ENCODE results near the gene TOP3A.

TOP3A gene

DNA sequence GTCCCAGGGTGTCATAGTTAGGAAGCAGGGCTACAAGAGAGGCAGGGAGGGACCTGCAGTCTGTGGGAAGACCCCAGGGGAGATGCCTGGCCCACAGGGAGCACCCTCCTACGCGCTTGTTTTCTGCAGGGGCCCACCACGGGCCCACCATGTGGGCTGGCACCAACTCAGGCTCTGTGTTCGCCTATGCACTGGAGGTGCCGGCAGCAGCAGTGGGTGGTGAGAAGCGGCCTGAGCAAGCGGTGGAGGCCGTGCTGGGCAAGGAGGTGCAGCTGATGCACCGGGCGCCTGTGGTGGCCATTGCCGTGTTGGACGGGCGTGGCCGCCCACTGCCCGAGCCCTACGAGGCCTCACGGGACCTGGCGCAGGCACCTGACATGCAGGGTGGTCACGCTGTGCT is 74.3 kb downstream of the TOP3A start:
- no peak overlapping the region for H3K4me3 ChIP-seq
- no peak overlapping the region for H3K27ac ChIP-seq

- H3K27ac ChIP-seq, result no peak overlapping the region
- no peak overlapping the region for H3K4me3 ChIP-seq
Measured at GRCh38 chr17:18238299-18238698, 76.5 kb downstream of the TOP3A start.

DNA sequence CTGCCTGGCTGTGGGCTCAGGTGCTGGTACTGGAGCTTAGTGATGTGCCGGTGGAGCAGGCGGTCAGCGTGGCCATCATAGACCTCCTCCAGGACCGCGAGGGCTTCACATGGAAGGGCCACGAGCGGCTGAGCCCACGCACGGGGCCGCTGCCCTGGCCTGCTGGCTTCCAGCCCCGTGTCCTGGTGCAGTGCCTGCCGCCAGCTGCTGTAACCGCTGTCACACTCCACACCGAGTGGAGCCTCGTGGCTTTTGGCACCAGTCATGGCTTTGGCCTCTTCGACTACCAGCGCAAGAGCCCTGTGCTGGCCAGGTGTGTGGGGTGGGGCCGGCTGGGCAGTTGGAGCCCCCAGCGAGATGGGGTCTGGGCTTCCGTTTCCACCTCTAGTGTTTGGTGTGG is 77.3 kb downstream of the TOP3A start:
- Histone ChIP-seq H3K4me3 (no peak overlapping the region), H3K27ac (no peak overlapping the region)

DNA sequence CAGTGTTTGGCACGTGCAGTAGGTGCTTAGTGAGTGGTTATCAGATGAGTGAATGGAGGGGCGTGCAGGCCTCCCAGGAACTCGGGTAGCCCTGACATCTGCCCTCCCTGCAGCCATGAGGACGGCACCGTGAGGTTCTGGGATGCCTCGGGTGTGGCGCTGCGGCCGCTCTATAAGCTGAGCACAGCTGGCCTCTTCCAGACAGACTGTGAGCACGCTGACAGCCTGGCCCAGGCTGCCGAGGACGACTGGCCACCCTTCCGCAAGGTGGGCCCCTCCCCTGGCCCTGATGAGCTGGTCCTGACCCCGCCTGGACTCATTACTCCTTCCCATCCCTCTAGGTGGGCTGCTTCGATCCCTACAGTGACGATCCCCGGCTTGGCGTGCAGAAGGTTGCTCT is 78.3 kb downstream of the TOP3A start:
- no peak overlapping the region for H3K4me3 ChIP-seq
- H3K27ac ChIP-seq, result peak overlapping the region in 7 of 21 experiments; percentile 39 to 83 (median 61)

GRCh38 chr17:18235743-18236256 is 79.0 kb downstream of the TOP3A start:
- no peak overlapping the region for H3K4me3 ChIP-seq
- peak overlapping the region in 16 of 21 experiments; percentile 31 to 83 (median 58) for H3K27ac ChIP-seq

DNA sequence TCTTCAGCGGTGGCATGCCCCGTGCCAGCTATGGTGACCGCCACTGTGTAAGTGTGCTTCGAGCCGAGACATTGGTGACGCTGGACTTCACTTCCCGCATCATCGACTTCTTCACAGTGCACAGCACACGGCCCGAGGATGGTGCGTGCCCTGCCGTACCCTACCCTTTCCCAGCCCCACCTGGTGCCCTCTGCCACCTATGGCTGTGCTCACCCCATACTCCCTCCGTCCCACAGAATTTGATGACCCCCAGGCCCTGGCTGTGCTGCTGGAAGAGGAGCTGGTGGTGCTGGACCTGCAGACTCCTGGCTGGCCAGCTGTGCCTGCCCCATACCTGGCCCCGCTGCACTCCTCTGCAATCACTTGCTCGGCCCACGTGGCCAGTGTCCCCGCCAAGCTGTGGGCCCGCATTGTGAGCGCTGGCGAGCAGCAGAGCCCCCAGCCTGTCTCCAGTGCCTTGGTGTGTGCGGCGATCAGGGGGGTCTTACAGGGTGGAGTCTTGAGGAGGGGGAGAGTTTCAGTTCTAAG is 79.9 kb downstream of the TOP3A start:
- no peak overlapping the region for H3K4me3 ChIP-seq
- peak overlapping the region in 13 of 21 experiments; percentile 31 to 83 (median 62) for H3K27ac ChIP-seq

GRCh38 chr17:18233803-18234518 is 80.8 kb downstream of the TOP3A start:
- Histone ChIP-seq H3K27ac (no peak overlapping the region), H3K4me3 (no peak overlapping the region)

- H3K27ac ChIP-seq, result no peak overlapping the region
Measured at GRCh38 chr17:18231164-18231563, 83.6 kb downstream of the TOP3A start.

DNA sequence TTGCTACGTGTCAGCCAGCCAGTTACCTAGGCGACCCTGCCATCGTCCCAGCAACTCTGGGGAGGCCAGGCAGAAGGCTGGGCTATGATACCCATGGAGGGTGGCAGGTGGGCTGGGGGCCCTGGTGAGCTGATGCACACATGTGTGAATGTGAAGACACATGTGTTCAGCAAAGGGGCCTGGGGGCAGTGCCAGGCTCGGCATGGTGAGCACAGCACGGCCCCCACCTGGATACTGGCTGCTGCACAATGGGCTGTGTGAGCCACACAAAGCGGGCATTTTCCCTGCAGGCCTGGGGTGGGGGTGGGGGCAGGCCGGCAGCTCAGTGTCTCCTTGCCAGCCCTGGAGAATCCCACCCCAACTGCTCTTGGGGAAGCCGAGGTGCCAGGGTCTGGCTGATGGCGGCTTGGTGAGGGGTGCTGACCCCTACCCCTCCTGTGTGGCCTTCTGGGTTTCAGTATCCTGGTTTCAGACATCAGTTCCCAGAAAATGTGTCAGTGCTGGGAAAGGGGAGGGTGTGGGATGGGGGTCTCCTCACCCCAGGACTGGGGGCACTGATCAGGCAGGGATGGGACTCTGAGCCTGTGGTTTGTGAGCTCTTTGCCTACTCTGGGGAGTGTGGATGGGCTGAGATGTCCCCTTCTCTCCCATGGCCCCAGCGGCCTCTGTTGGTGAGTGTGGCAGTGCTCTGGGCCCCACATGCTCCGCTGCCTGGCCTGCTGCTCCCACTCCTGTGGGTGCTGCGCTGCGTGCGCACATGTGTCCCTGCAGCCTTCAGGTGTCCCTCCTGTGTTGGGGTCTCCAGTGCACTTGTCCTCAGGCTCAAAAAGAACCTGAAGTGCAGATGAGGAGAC is 84.3 kb downstream of the TOP3A start:
- Histone ChIP-seq H3K4me3 (no peak overlapping the region), H3K27ac (no peak overlapping the region)

More at GRCh38 chr17:18231164-18231563, 83.6 kb downstream of the TOP3A start:
- H3K4me3 ChIP-seq, result no peak overlapping the region

GRCh38 chr17:18229771-18230170 is 85.0 kb downstream of the TOP3A start:
- no peak overlapping the region for H3K27ac ChIP-seq
- no peak overlapping the region for H3K4me3 ChIP-seq

DNA sequence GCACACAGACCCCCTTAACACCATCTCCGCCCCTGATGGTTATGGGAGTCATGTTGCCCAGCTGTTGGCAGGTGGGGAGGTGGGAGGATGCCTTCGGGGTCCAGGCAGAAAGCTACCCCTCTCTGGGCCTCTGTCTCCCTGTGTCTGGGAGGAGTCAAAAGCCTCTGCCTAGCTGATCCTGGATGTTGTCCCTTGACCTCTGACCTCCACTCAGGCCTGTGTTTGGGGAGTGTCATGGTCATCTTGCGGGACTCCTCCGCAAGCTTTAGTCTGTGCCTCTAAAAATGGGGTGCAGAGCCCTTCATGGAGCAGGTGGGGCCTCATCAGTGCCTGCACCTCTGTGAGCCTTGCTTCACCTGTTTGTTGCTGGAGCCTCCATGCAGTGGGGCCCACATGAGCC is 85.5 kb downstream of the TOP3A start:
- Histone ChIP-seq H3K27ac (no peak overlapping the region), H3K4me3 (no peak overlapping the region)

DNA sequence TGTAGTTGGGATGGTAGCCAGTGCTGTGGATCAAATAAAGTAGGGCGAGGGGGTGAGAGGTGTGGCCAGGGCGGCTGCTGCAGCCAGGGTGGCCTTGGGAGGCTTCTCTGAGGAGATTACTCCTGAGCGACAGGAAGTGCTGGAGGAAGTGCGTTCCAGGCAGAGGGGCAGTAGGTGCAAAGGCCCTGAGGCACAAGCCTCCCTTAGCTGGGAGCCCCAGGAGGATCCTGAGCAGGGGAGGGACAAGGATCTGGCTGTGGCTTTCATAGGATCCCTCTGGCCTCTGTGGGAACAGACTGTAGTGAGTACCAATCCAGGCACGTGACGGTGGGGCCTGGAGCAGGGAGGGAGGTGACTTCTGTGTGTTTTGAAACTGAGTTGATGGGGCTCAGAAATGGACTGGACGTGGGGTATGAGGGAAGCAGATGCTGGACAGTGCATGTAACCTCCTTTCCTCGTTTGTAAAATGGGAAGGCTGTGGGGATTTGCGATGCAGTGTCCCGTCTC is 86.6 kb downstream of the TOP3A start:
- H3K27ac ChIP-seq, result no peak overlapping the region
- H3K4me3 ChIP-seq, result no peak overlapping the region

DNA sequence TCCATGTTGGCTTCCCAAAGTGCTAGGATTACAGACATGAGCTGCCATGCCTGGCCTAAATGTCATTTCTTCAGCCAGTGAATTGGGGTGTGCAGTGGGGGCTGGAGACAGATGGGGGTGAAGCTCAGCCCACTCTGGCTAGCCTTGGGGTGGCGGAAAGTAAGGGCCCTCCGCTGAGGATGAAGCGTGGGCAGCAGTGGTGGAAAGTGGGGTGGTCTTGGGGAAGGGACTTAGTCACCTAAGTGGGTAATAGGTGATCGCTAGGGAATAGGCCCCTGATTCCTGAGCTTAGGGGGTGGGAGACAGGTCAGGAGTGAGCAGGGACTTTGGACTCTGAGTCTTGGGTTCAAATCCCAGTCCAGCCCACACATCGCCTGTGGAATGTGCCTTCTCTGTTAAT is 87.2 kb downstream of the TOP3A start:
- Histone ChIP-seq H3K4me3 (no peak overlapping the region), H3K27ac (no peak overlapping the region)

DNA sequence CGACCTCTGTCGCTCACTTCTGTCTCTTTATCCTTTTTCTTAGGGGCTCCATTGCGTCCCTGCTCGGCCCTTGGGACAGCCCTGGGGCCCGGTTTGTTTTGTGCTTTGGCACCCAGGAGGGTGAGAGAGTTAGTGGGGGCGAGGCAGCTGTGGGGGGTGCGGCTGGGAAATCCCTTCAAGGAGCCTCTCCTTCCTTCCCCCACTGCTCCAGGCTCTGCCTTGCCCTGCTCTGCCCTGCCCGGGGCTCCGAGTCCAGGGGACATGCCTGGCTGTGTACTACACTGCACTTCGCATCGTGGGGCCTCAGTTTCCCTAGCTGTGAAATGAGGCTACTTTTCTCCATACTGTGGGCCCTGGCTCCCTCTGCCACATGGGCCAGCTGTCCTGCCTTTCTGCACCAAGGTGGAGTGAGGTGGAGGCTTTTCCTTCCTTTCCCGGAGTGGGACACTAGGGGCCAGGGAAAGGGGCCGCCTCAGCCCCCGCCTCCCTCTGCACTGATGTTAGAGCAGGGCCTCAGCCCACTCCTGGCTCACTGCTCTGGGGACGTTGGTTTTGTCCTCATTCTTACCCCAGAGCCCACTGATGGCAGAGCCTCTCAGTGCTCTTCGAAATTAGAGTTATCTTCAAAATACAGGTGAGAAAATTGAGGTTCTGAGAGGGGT is 88.4 kb downstream of the TOP3A start:
- peak overlapping the region; percentile 44 to 71 (median 63) for H3K4me3 ChIP-seq
- peak overlapping the region in 18 of 21 experiments; percentile 29 to 84 (median 70) for H3K27ac ChIP-seq

DNA sequence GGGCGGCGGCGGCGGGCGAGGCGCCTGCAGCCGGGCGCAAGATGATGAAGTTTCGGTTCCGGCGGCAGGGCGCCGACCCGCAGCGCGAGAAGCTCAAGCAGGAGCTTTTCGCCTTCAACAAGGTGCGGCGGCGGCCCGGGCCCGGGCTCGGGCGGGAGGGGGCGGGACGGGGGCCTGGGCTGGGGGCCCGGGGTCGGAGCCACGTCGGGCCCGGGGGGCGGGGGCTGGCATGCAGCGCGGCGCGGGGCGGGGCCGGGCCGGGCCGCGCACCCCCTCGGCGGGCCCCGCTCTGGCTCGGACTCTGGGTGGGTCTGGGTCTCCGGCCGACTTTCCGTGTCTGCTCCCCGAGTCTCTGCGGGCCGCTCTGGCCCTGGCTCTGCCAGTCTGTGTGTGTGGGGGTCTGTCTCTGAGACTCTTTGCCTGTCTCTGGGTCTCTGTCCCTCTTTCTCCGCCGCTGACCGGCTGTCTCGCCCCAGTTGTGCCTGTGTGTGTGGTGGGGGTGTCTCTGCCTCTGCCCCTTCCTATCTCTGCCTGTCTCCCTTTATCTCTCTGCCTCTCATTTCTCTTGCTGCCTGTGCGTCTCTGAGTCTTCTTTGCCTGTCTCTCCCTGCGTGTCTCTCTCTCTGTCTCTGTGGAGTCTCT is 89.0 kb downstream of the TOP3A start:
- Histone ChIP-seq H3K4me3 (peak overlapping the region; percentile 44 to 71 (median 63)), H3K27ac (peak overlapping the region in 18 of 21 experiments; percentile 29 to 84 (median 70))

DNA sequence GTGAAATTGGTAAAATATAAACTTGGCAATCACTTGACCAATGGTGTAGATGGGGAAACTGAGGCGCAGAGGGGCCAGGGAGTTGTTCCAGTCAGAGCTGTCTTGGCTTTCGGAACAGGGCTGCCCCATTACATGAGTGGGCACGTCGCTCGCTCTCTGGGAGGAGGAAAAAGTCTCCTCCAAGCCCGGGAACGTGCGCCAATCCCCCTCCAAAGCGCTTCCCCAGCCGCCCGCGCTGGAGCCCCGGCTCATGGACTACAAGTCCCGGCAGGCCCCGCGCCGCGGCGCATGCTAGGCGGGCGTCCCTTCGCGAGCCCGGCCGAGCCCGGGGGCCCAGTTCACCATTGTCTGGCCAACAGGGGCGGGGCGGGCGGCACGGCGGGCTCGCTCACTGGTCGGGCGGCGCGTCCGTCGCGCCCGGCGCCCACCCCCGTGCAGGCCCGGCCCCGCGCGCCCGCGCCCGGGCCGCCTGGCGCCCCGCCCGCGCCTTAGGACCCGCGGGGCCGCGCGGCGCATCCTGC is 89.6 kb downstream of the TOP3A start, which contains the start of gene LLGL1:
Gene LLGL1 (plus strand): TSS at position 515 of the 521 bp plus-strand sequence. CDS start 48 bp downstream, outside the sequence.
- Histone ChIP-seq H3K27ac (peak within 1 kb of the TSS in 18 of 21 experiments; percentile 29 to 84 (median 70)), H3K4me3 (peak within 1 kb of the TSS; percentile 44 to 71 (median 63))

- H3K4me3 ChIP-seq, result peak overlapping the region in 5 of 7 experiments; percentile 9 to 63 (median 23)
- H3K27ac ChIP-seq, result peak overlapping the region in 8 of 21 experiments; percentile 25 to 82 (median 49)
Measured at GRCh38 chr17:18224387-18225120, 90.2 kb downstream of the TOP3A start.

DNA sequence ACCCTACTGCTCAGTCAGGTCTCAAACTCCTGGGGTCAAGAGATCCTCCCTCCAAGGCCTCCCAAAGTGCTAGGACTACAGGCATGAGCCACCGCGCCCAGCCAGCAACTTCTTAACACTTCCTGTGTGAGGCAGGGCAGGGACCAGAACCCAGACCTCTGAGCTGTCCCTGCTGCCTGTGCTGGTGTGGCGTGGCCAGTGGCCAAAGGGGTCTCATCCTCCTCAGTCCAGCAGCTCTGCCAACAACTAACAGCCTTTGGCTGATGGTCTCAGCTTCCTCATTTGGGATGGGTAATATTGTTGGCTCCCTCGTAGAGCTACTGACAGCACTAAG is 90.8 kb downstream of the TOP3A start:
- no peak overlapping the region for H3K27ac ChIP-seq
- H3K4me3 ChIP-seq, result no peak overlapping the region

Measured in skin epidermis (tissue), 12 donors.